Nephron (organoid): ENCODE data around the gene NDUFA13.

Experiments used
- H3K27ac Mint-ChIP-seq, 3 experiments: 2 replicates each; pipeline ENCODE4 v1.8.0; 2020; ENCODE audit warnings: mixed read lengths in 3 of 3, mild to moderate bottlenecking in 2 of 3, moderate library complexity in 1 of 3
- H3K27me3 Mint-ChIP-seq: 2 replicates; pipeline ENCODE4 v1.8.0; 2021; ENCODE audit warnings: low read depth, mild to moderate bottlenecking, moderate library complexity, mixed read lengths
- H3K36me3 Mint-ChIP-seq: 2 replicates; pipeline ENCODE4 v1.8.0; 2020; ENCODE audit warnings: low read depth, mixed read lengths
- H3K4me1 Mint-ChIP-seq: 2 replicates; pipeline ENCODE4 v1.8.0; 2020; ENCODE audit warnings: mixed read lengths
- H3K4me3 Mint-ChIP-seq, 3 experiments: 2 replicates each; pipeline ENCODE4 v1.8.0; 2020; ENCODE audit warnings: mild to moderate bottlenecking in 3 of 3, mixed read lengths in 3 of 3, moderate library complexity in 2 of 3
- H3K9me3 Mint-ChIP-seq: 2 replicates; pipeline ENCODE4 v1.8.0; 2020; ENCODE audit warnings: mixed read lengths
- CTCF ChIP-seq, 3 experiments: fragments of 200-600 bp; sonication (generic); IDR thresholded peaks; one replicate each; pipeline ENCODE4 v1.5.0; 2021; ENCODE audit warnings: antibody characterized with exemption in 3 of 3; ENCODE audit not compliant: unreplicated experiment in 3 of 3

The NDUFA13 gene

GRCh38 chr19:19502281-19502680 is 13.7 kb upstream of the NDUFA13 start:
- Mint-ChIP-seq H3K27me3 (peaks cover 3% of the 10 kb centered on the region), H3K27ac (no peak overlapping the region), H3K4me1 (no peaks in the 10 kb centered on the region), H3K4me3 (no peak overlapping the region), H3K36me3 (peaks cover 55% of the 10 kb centered on the region), H3K9me3 (no peaks in the 10 kb centered on the region)
- no peak for TF ChIP-seq CTCF (IDR thresholded peaks at IDR 0.05; ENCODE audit: unreplicated experiment in 3 of 3)

DNA sequence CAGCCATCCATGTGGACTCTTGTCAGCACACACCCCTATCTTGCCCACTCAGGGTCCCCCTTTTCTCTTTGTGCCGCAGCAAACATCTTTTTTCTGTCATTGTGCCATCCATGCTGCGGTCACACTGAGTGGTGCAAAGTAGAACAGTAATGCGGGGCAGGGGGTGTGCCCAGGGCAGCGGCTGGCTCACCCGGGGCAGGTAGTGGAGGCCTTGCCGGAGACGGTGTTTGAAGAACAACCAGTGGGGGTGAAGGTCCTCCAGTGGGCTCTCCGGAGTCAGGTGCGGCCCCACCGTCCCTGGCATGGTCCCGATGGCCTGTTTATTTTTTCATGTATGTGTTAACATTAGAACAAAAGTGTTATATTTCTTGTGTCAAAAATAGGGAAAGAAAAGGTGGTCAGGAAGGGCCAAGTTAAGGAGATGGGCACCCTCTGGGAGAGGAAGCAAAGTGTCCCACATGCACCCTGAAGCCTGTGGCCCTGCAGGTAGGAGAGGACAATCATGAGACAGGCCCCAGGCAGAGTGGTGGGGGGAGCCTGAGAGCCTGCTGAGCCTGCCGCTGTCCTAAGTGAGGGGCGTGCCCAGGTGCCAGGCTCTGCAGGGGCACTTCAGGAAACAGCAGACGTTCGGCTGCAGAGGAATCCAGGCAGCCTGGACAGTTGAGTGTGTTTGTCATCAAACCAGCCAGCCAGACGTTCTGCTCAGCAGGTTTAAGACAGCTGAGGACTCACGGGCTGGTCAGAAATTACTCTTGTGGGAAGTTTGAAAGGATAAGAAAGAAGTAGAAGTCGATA is 13.0 kb upstream of the NDUFA13 start:
- H3K4me1 Mint-ChIP-seq, result no peaks in the 10 kb centered on the region
- H3K9me3 Mint-ChIP-seq, result no peaks in the 10 kb centered on the region
- no peak overlapping the region for H3K4me3 Mint-ChIP-seq

GRCh38 chr19:19504754-19505668 is 11.0 kb upstream of the NDUFA13 start:
- Mint-ChIP-seq H3K9me3 (no peaks in the 10 kb centered on the region), H3K36me3 (peaks cover 58% of the 10 kb centered on the region), H3K4me1 (no peaks in the 10 kb centered on the region), H3K27me3 (peaks cover 3% of the 10 kb centered on the region), H3K27ac (no peak overlapping the region), H3K4me3 (no peak overlapping the region)
- TF ChIP-seq CTCF (IDR thresholded peaks at IDR 0.05; ENCODE audit: unreplicated experiment in 3 of 3), result no peak

More for the DNA sequence above, 13.0 kb upstream of the NDUFA13 start:
- H3K27me3 Mint-ChIP-seq, result peaks cover 3% of the 10 kb centered on the region
- no peak for TF ChIP-seq CTCF (IDR thresholded peaks at IDR 0.05; ENCODE audit: unreplicated experiment in 3 of 3)
- no peak overlapping the region for H3K27ac Mint-ChIP-seq
- H3K36me3 Mint-ChIP-seq, result peaks cover 62% of the 10 kb centered on the region

GRCh38 chr19:19505669-19506326 is 10.2 kb upstream of the NDUFA13 start:
- Mint-ChIP-seq H3K9me3 (no peaks in the 10 kb centered on the region), H3K4me1 (no peaks in the 10 kb centered on the region)

DNA sequence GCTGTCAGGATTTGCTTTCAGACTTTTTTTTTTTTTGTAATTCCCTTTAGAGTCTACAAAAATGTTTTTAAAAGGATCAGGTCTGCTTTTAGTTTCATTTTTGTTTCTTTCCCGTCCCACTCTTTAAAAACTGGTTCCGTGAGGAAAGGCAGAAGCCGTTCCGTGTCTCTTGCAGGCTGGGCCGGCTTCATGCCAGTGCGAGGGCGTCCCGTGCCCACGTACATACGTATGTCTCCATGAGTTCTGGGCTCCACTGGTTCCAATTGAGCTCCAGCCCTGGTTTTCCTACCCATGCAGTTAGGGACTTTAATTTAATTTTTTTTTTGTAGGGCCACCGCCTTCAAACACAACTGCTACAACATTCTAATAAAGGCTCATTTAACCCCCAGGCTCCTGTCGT is 9.4 kb upstream of the NDUFA13 start:
- Mint-ChIP-seq H3K9me3 (no peaks in the 10 kb centered on the region), H3K4me1 (no peaks in the 10 kb centered on the region), H3K27ac (no peak overlapping the region), H3K36me3 (peaks cover 55% of the 10 kb centered on the region), H3K4me3 (no peak overlapping the region), H3K27me3 (peaks cover 3% of the 10 kb centered on the region)
- TF ChIP-seq CTCF (IDR thresholded peaks at IDR 0.05; ENCODE audit: unreplicated experiment in 3 of 3), result no peak

More at GRCh38 chr19:19505669-19506326, 10.2 kb upstream of the NDUFA13 start:
- TF ChIP-seq CTCF (IDR thresholded peaks at IDR 0.05; ENCODE audit: unreplicated experiment in 3 of 3), result no peak
- Mint-ChIP-seq H3K27me3 (peaks cover 3% of the 10 kb centered on the region), H3K36me3 (peaks cover 58% of the 10 kb centered on the region), H3K27ac (no peak overlapping the region), H3K4me3 (no peak overlapping the region)
